GM21717 (cell line): ENCODE results near the gene EGFL7.
"Not testable (repeated sequence)": the region's sequence is repeated elsewhere in the genome, so short reads cannot be mapped to it uniquely, and the experiment has no call there.

Source experiments
- ATAC-seq: cut with Tn5 transposase; IDR thresholded peaks from one replicate; pipeline ENCODE4 v1.9.1; 2021; ENCODE audit warnings: mild to moderate bottlenecking, moderate library complexity; ENCODE audit not compliant: unreplicated experiment

The EGFL7 gene

GRCh38 chr9:136696502-136696901, 33.8 kb downstream of the EGFL7 start:
- ATAC-seq: no peak

- no peak for ATAC-seq
Measured at GRCh38 chr9:136697146-136697820, 34.6 kb downstream of the EGFL7 start.

GRCh38 chr9:136697821-136698526, 35.3 kb downstream of the EGFL7 start:
- ATAC-seq: no peak

- no peak for ATAC-seq
Measured at GRCh38 chr9:136698635-136699246, 36.0 kb downstream of the EGFL7 start.

GRCh38 chr9:136700304-136700703, 37.6 kb downstream of the EGFL7 start:
- no peak for ATAC-seq

GRCh38 chr9:136700959-136701667, 38.4 kb downstream of the EGFL7 start:
- peak; percentile 53 for ATAC-seq

GRCh38 chr9:136701668-136702053, 38.9 kb downstream of the EGFL7 start:
- no peak for ATAC-seq

- ATAC-seq: no peak
Measured at GRCh38 chr9:136703276-136703860, 40.7 kb downstream of the EGFL7 start.

- not testable (repeated sequence) for ATAC-seq
Measured at GRCh38 chr9:136704741-136705140, 42.0 kb downstream of the EGFL7 start.

GRCh38 chr9:136705564-136705963, 42.8 kb downstream of the EGFL7 start:
- ATAC-seq: no peak

- ATAC-seq: no peak
Measured at GRCh38 chr9:136707011-136707410, 44.3 kb downstream of the EGFL7 start.

- no peak for ATAC-seq
Measured at GRCh38 chr9:136707849-136708517, 45.3 kb downstream of the EGFL7 start.

GRCh38 chr9:136709454-136710109, 46.9 kb downstream of the EGFL7 start:
- ATAC-seq: no peak

- no peak for ATAC-seq
Measured at GRCh38 chr9:136710543-136710942, 47.8 kb downstream of the EGFL7 start.

- ATAC-seq: not testable (repeated sequence)
Measured at GRCh38 chr9:136711219-136711648, 48.5 kb downstream of the EGFL7 start.

- no peak for ATAC-seq
Measured at GRCh38 chr9:136711751-136712689, 49.3 kb downstream of the EGFL7 start, which contains the start of gene DIPK1B. DIPK1B (plus strand) TSS chr9:136712572; CDS start chr9:136712666, 94 bp downstream.

GRCh38 chr9:136712690-136713544, 50.2 kb downstream of the EGFL7 start:
- no peak for ATAC-seq

- ATAC-seq: no peak
Measured at GRCh38 chr9:136713550-136713949, 50.8 kb downstream of the EGFL7 start.
